CD8-positive, alpha-beta memory T cell (primary cell): ENCODE measurements around the gene UBE2H. TPM values are rescaled to one million over a fixed set of nuclear protein-coding genes. Genes with fewer than 3 reads are reported as not detected.

Experiments used
- CTCF ChIA-PET: fragments of 350-600 bp; sonication (Branson Sonifier 250); formaldehyde crosslinking; loops from one replicate; lab custom pipeline; 2021; ENCODE audit warnings: antibody characterized with exemption; lab: Charles Lee
- POLR2A ChIA-PET: fragments of 350-600 bp; sonication (Branson Sonifier 250); formaldehyde crosslinking; loops from one replicate; lab custom pipeline; 2021; ENCODE audit warnings: antibody characterized with exemption; lab: Charles Lee
- DNase-seq, 5 donors: peaks; one replicate each; pipeline versions ENCODE4 v3.0.0 to v3.0.0-alpha.2; 2020 to 2022; ENCODE audit warnings: mixed read lengths in 1 of 5
- H3K27ac ChIP-seq: one replicate; pipeline ENCODE4 v1.7.0; 2013; ENCODE audit warnings: low read depth, mild to moderate bottlenecking, low read length, moderate library complexity
- H3K27me3 ChIP-seq: 2 replicates; pipeline ENCODE4 v1.7.0; 2013; ENCODE audit warnings: low read length, mild to moderate bottlenecking; ENCODE audit not compliant: insufficient read depth, poor library complexity, severe bottlenecking
- H3K36me3 ChIP-seq: 2 replicates; pipeline ENCODE4 v1.7.0; 2013; ENCODE audit warnings: mild to moderate bottlenecking, low read length, moderate library complexity; ENCODE audit not compliant: insufficient read depth
- H3K4me1 ChIP-seq: 2 replicates; pipeline ENCODE4 v1.7.0; 2013; ENCODE audit warnings: mild to moderate bottlenecking, low read length, moderate library complexity; ENCODE audit not compliant: insufficient read depth
- H3K4me3 ChIP-seq: 2 replicates; pipeline ENCODE4 v1.7.0; 2013; ENCODE audit warnings: mild to moderate bottlenecking, low read length
- H3K9me3 ChIP-seq: 2 replicates; pipeline ENCODE4 v1.7.0; 2013; ENCODE audit warnings: mild to moderate bottlenecking, low read length
- H3K27ac Mint-ChIP-seq, 8 donors: one replicate each; pipeline ENCODE4 v1.8.0; 2020 to 2021; ENCODE audit warnings: mixed read lengths in 8 of 8, mild to moderate bottlenecking in 6 of 8, inconsistent platforms in 3 of 8, moderate library complexity in 3 of 8
- H3K27me3 Mint-ChIP-seq, 2 donors: one replicate each; pipeline ENCODE4 v1.8.0; 2020 to 2021; ENCODE audit warnings: mixed read lengths in 2 of 2, mild to moderate bottlenecking in 1 of 2, moderate library complexity in 1 of 2
- H3K36me3 Mint-ChIP-seq, 3 donors: one replicate each; pipeline ENCODE4 v1.8.0; 2020 to 2021; ENCODE audit warnings: mixed read lengths in 3 of 3, inconsistent platforms in 1 of 3, mild to moderate bottlenecking in 1 of 3
- H3K4me1 Mint-ChIP-seq, 3 donors: one replicate each; pipeline ENCODE4 v1.8.0; 2020 to 2021; ENCODE audit warnings: mixed read lengths in 3 of 3, inconsistent platforms in 1 of 3, mild to moderate bottlenecking in 1 of 3
- H3K4me3 Mint-ChIP-seq, 7 donors: one replicate each; pipeline ENCODE4 v1.8.0; 2020 to 2021; ENCODE audit warnings: mixed read lengths in 7 of 7, mild to moderate bottlenecking in 6 of 7, moderate library complexity in 4 of 7, inconsistent platforms in 2 of 7
- H3K9me3 Mint-ChIP-seq, 5 donors: one replicate each; pipeline ENCODE4 v1.8.0; 2020 to 2022; ENCODE audit warnings: mixed read lengths in 5 of 5, mild to moderate bottlenecking in 3 of 5, moderate library complexity in 2 of 5, inconsistent platforms in 1 of 5
- polyA plus RNA-seq: library from polyadenylated mRNA; unstranded; fragments of 300-500 nt; fragmentation: Illumina TruSeq; gene quantifications from one replicate; pipeline ENCODE4 v1.2.3, GENCODE V29; 2021
- total RNA-seq, 2 experiments: library from RNA; stranded (reverse); gene quantifications; one replicate each; pipeline ENCODE4 v1.2.3, GENCODE V29; 2021

UBE2H gene
- total and polyA plus RNA-seq, 3 experiments from 2014 or later, result 15.3 to 45.2 (median 21.5) TPM

GRCh38 chr7:129939881-129940280, 12.9 kb downstream of the UBE2H start:
- POLR2A ChIA-PET, result no interaction called here
- Mint-ChIP-seq H3K9me3 (no peaks in the 10 kb centered on the region), H3K36me3 (peaks cover 7 to 27% (median 8%) of the 10 kb centered on the region in 3 donors), H3K27me3 (no peaks in the 10 kb centered on the region), H3K27ac (peak overlapping the region in 3 of 8 donors; percentile 9 to 36 (median 30)), H3K4me3 (no peak overlapping the region), H3K4me1 (peaks cover 29 to 43% (median 43%) of the 10 kb centered on the region in 3 donors)
- H3K9me3 ChIP-seq, result no peaks in the 10 kb centered on the region
- DNase-seq, result no peak
- CTCF ChIA-PET, result no interaction called here
- no peak overlapping the region for H3K27ac ChIP-seq
- no peaks in the 10 kb centered on the region for H3K4me1 ChIP-seq
- H3K36me3 ChIP-seq, result no peaks in the 10 kb centered on the region
- no peaks in the 10 kb centered on the region for H3K27me3 ChIP-seq
- no peak overlapping the region for H3K4me3 ChIP-seq

GRCh38 chr7:129933627-129934026, 19.1 kb downstream of the UBE2H start:
- Histone ChIP-seq H3K4me3 (no peak overlapping the region), H3K9me3 (no peaks in the 10 kb centered on the region), H3K36me3 (no peaks in the 10 kb centered on the region), H3K27ac (no peak overlapping the region), H3K4me1 (no peaks in the 10 kb centered on the region), H3K27me3 (no peaks in the 10 kb centered on the region)
- Mint-ChIP-seq H3K9me3 (no peaks in the 10 kb centered on the region), H3K27me3 (no peaks in the 10 kb centered on the region), H3K4me1 (peaks cover 14 to 18% (median 17%) of the 10 kb centered on the region in 3 donors), H3K27ac (no peak overlapping the region), H3K36me3 (peaks cover 4 to 30% (median 8%) of the 10 kb centered on the region in 3 donors), H3K4me3 (no peak overlapping the region)
- no peak for DNase-seq
- ChIA-PET POLR2A (no interaction called here), CTCF (no interaction called here)

GRCh38 chr7:129926618-129927017, 26.1 kb downstream of the UBE2H start:
- CTCF ChIA-PET, result no interaction called here

DNA sequence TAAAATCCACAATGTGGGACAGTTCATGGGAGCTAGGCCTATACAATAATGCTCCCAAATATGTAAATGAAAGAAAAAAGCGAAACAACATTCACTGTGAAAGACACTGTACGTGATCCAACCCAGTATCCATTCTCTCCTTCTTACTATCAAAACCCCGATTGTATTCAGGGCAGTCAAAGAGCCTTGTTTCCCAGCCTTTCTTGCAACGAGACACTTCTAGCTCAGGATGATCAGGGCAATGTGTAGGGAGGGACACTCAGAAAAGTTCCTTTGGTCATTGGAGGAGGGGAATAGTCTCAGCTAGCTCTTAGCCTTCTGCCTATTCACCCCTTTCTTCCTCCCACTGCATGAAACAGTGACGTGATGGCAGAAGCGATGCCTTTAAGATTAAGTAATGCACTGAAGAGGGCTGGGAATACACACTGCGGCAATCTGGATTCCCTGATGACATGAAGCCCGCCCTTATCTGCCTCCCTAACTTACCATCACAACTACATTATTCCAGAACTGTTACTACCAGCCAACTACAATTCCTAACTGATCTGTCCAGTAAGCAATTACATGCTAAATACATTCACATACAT, 27.3 kb downstream of the UBE2H start:
- Mint-ChIP-seq H3K4me1 (peaks cover 27 to 50% (median 49%) of the 10 kb centered on the region in 3 donors), H3K27me3 (no peaks in the 10 kb centered on the region), H3K27ac (peak overlapping the region in 1 of 8 donors; percentile 38), H3K36me3 (peaks cover 8 to 42% (median 13%) of the 10 kb centered on the region in 3 donors), H3K4me3 (no peak overlapping the region), H3K9me3 (no peaks in the 10 kb centered on the region)
- Histone ChIP-seq H3K4me1 (peaks cover 7% of the 10 kb centered on the region), H3K27ac (no peak overlapping the region), H3K9me3 (no peaks in the 10 kb centered on the region), H3K4me3 (no peak overlapping the region), H3K27me3 (no peaks in the 10 kb centered on the region), H3K36me3 (no peaks in the 10 kb centered on the region)
- ChIA-PET POLR2A (no interaction called here), CTCF (no interaction called here)
- DNase-seq, result no peak

More at GRCh38 chr7:129926618-129927017, 26.1 kb downstream of the UBE2H start:
- H3K27me3 ChIP-seq, result no peaks in the 10 kb centered on the region
- H3K4me1 ChIP-seq, result peaks cover 7% of the 10 kb centered on the region
- H3K4me3 ChIP-seq, result no peak overlapping the region
- Mint-ChIP-seq H3K4me1 (peaks cover 27 to 43% (median 43%) of the 10 kb centered on the region in 3 donors), H3K27ac (peak overlapping the region in 3 of 8 donors; percentile 54 to 85 (median 84)), H3K27me3 (no peaks in the 10 kb centered on the region), H3K4me3 (no peak overlapping the region), H3K9me3 (no peaks in the 10 kb centered on the region), H3K36me3 (peaks cover 8 to 37% (median 8%) of the 10 kb centered on the region in 3 donors)
- no peak for DNase-seq
- no peak overlapping the region for H3K27ac ChIP-seq
- POLR2A ChIA-PET, result no interaction called here
- H3K36me3 ChIP-seq, result no peaks in the 10 kb centered on the region
- no peaks in the 10 kb centered on the region for H3K9me3 ChIP-seq

DNA sequence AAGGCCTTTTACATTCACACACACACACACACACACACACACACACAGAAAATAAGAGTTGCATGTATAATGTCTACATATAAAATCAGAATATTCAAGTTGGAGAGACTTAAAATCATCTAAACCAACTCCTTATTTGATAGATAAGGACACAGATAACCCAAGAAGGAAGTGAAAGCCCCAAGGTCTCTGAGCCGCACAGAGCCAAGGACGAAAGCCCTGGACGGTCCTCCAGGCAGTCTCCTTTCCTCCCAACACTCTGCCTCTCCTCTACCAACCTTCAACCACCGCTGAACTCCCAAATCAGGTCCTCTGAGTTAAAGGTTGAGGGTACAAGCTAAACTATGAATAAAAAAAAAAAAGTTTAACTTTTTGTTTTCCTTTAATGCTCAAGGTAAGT, 28.2 kb downstream of the UBE2H start:
- Mint-ChIP-seq H3K4me3 (no peak overlapping the region), H3K4me1 (peaks cover 28 to 57% (median 55%) of the 10 kb centered on the region in 3 donors), H3K27ac (peak overlapping the region in 1 of 8 donors; percentile 69), H3K36me3 (peaks cover 9 to 42% (median 13%) of the 10 kb centered on the region in 3 donors), H3K27me3 (no peaks in the 10 kb centered on the region), H3K9me3 (no peaks in the 10 kb centered on the region)
- no peak for DNase-seq
- ChIA-PET CTCF (no interaction called here), POLR2A (no interaction called here)
- no peaks in the 10 kb centered on the region for H3K27me3 ChIP-seq
- H3K4me3 ChIP-seq, result no peak overlapping the region
- H3K36me3 ChIP-seq, result no peaks in the 10 kb centered on the region
- H3K27ac ChIP-seq, result no peak overlapping the region
- H3K4me1 ChIP-seq, result peaks cover 7% of the 10 kb centered on the region
- no peaks in the 10 kb centered on the region for H3K9me3 ChIP-seq

GRCh38 chr7:129923709-129924108, 29.1 kb downstream of the UBE2H start:
- DNase-seq, result no peak
- H3K27ac ChIP-seq, result no peak overlapping the region

DNA sequence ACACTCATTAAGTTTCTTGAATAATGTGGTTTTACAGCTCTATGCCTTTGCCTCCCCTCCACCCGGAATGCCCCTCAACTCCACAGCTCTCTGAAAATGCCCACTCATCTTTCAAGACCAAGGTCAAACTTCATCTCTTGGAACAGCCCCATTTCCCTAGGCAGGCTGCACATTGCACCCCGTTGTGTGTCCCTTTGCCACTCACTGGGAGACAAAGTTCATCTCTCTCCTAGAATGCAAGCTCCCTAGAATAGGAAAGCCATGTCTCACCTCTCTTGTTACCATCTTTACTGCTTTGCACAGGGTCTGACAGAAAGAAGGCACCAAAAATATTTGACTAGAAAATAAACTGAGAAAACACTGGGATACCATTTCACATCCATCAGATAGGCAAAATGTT, 33.3 kb downstream of the UBE2H start:
- Histone ChIP-seq H3K36me3 (no peaks in the 10 kb centered on the region), H3K4me3 (no peak overlapping the region), H3K27me3 (no peaks in the 10 kb centered on the region), H3K4me1 (peaks cover 29% of the 10 kb centered on the region), H3K9me3 (no peaks in the 10 kb centered on the region), H3K27ac (no peak overlapping the region)
- POLR2A ChIA-PET, result no interaction called here
- Mint-ChIP-seq H3K4me1 (peaks cover 47 to 70% (median 69%) of the 10 kb centered on the region in 3 donors), H3K4me3 (no peak overlapping the region), H3K27ac (peak overlapping the region in 2 of 8 donors; percentile 1 to 11), H3K27me3 (no peaks in the 10 kb centered on the region), H3K9me3 (no peaks in the 10 kb centered on the region), H3K36me3 (peaks cover 5 to 31% (median 10%) of the 10 kb centered on the region in 3 donors)
- CTCF ChIA-PET, result no interaction called here
- DNase-seq, result no peak

More at GRCh38 chr7:129923709-129924108, 29.1 kb downstream of the UBE2H start:
- Mint-ChIP-seq H3K27ac (peak overlapping the region in 6 of 8 donors; percentile 10 to 69 (median 22)), H3K9me3 (no peaks in the 10 kb centered on the region), H3K36me3 (peaks cover 9 to 41% (median 12%) of the 10 kb centered on the region in 3 donors), H3K4me3 (peak overlapping the region in 1 of 7 donors; percentile 9), H3K27me3 (no peaks in the 10 kb centered on the region), H3K4me1 (peaks cover 29 to 58% (median 56%) of the 10 kb centered on the region in 3 donors)
- Histone ChIP-seq H3K27me3 (no peaks in the 10 kb centered on the region), H3K4me1 (peaks cover 7% of the 10 kb centered on the region), H3K4me3 (no peak overlapping the region), H3K36me3 (no peaks in the 10 kb centered on the region), H3K9me3 (no peaks in the 10 kb centered on the region)
- ChIA-PET POLR2A (no interaction called here), CTCF (no interaction called here)

- Mint-ChIP-seq H3K9me3 (no peaks in the 10 kb centered on the region), H3K4me3 (no peak overlapping the region), H3K27ac (no peak overlapping the region), H3K36me3 (peaks cover 5 to 28% (median 10%) of the 10 kb centered on the region in 3 donors), H3K27me3 (no peaks in the 10 kb centered on the region), H3K4me1 (peaks cover 46 to 69% (median 69%) of the 10 kb centered on the region in 3 donors)
- peaks cover 32% of the 10 kb centered on the region for H3K4me1 ChIP-seq
- H3K27me3 ChIP-seq, result no peaks in the 10 kb centered on the region
- CTCF ChIA-PET, result interaction anchor here (1.4 kb wide), 1 partner anchor 16 kb away, joined by 6 read pairs; no protein-coding TSS in a partner anchor
- H3K9me3 ChIP-seq, result no peaks in the 10 kb centered on the region
- POLR2A ChIA-PET, result no interaction called here
- H3K27ac ChIP-seq, result no peak overlapping the region
- H3K4me3 ChIP-seq, result no peak overlapping the region
- H3K36me3 ChIP-seq, result no peaks in the 10 kb centered on the region
- no peak for DNase-seq
Observed at GRCh38 chr7:129918922-129919321, 33.8 kb downstream of the UBE2H start.
